GM12873 (cell line): ENCODE data around the gene HLA-DOA.

ENCODE experiments used
- TF ChIP-seq, protein P1 (sequence below): IDR thresholded peaks from 2 replicates; pipeline ENCODE4 v1.5.1; 2012; ENCODE audit warnings: low read depth, mild to moderate bottlenecking, moderate library complexity, low read length, control low read depth; ENCODE audit not compliant: insufficient read depth; ENCODE audit errors: missing control alignments

The HLA-DOA gene

DNA sequence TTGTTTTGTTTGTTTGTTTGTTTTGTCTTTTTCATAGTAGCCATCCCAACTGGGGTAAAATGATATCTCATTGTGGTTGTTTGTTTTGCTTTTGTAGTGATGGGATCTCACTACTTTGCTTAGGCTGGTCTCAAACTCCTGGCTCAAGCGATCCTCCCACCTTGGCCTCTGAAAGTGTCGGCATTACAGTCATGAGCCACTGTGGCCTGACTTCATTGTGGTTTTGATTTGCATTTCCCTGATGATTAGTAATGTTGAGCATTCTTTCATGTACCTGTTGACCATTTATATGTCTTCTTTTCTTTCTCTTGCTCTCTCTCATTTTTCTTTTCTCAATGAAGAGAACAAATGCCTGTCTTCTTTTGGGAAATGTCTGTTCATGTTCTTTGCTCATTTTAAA lies 30.8 kb upstream of the HLA-DOA start:
- TF ChIP-seq, protein P1, sequence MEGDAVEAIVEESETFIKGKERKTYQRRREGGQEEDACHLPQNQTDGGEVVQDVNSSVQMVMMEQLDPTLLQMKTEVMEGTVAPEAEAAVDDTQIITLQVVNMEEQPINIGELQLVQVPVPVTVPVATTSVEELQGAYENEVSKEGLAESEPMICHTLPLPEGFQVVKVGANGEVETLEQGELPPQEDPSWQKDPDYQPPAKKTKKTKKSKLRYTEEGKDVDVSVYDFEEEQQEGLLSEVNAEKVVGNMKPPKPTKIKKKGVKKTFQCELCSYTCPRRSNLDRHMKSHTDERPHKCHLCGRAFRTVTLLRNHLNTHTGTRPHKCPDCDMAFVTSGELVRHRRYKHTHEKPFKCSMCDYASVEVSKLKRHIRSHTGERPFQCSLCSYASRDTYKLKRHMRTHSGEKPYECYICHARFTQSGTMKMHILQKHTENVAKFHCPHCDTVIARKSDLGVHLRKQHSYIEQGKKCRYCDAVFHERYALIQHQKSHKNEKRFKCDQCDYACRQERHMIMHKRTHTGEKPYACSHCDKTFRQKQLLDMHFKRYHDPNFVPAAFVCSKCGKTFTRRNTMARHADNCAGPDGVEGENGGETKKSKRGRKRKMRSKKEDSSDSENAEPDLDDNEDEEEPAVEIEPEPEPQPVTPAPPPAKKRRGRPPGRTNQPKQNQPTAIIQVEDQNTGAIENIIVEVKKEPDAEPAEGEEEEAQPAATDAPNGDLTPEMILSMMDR = no peak

DNA sequence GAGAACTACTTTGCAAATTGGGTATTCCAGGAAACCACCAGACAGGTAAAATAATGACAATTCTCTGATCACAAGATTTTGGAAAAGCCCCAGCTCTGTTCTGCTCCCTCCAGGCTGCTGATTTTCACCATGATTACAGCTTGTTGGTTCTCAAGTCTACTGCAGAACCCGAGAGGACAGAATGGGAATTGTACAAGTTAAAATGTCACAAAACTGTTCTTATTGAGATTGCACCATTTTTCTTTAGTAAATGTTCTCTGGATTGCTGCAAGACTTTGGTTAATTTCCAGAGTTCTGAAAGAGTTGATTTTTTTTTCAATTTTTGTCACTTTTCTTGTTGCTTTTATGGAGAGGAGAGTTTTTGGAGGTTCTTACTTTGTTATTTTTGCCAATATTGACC lies 27.1 kb upstream of the HLA-DOA start:
- TF ChIP-seq, protein P1 = no peak

DNA sequence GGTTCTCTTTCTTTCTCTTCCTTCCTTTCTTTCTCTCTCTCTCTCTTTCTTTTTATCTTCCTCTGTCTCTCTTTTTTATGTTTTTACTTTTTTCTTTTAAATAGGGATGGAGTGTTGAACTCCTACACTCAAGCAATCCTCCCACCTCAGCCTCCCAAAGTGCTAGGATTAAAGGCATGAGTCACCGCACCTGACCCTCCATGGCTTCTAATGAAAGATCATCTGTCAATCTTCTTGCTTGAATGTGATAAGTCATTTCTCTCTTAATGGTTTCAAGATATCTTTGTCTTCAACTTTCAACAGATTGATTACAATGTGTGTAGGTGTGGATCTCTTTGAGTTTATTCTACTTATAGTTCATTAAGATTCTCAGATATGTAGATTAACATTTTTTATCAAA lies 25.2 kb upstream of the HLA-DOA start:
- TF ChIP-seq, protein P1 = no peak

DNA sequence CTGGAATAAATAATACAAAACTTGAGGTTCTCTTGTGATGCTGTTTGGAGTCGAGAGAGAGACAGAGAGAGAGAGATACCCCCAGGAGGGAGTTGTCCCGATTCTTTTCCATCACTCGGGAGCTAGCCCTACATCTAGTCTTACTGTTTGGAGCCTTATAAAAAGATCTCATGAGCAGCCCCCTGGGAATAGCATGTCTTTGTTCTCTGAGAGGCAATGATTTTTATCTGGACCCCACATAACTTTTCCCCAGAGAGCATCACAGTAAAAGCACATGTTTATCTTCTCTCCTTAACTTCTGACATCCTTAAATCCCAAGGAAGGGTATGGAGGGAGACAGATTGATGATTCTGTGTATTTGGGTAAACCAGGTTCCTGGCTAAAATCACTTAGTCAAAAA lies 20.9 kb upstream of the HLA-DOA start:
- TF ChIP-seq, protein P1 = no peak

DNA sequence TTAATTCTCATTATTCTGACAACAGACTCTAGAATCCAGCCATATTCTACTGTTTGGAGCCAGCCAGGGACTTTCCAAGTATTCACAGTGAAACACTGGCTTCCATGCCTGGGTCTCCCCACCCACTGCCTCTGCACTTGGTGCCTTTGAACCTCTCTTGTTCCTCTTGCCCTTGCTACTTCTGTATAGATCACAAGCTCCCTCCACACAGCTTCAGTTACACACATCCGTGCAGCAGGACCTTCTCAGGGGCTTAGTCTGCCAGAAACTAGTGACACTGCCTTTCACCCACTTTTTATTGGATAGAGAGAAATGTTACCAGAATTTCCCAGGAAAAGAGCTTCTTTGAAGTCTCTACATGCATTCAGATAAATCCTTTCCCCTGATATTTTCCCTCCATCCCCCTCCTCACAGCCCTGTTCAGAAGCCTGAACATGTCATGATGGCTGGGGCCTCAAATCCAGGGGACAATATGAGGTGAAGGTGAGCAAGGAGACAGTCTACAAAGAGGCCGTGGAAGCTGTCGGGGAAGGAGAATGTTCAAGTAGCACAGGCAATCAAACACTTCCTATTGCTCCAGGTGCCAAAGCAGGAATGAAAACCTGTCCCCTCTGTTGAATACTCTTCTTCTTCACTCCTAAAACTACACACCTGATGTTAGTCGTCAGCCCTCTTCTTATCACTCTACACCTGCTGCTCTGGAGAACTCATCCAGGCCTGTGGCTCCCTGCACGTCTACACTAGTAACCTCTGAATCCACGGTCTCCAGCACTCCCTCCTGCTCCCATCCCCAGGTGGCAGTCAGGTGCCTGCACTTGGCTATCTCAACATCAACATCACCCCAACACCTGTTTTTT lies 20.2 kb upstream of the HLA-DOA start:
- TF ChIP-seq, protein P1 = no peak

DNA sequence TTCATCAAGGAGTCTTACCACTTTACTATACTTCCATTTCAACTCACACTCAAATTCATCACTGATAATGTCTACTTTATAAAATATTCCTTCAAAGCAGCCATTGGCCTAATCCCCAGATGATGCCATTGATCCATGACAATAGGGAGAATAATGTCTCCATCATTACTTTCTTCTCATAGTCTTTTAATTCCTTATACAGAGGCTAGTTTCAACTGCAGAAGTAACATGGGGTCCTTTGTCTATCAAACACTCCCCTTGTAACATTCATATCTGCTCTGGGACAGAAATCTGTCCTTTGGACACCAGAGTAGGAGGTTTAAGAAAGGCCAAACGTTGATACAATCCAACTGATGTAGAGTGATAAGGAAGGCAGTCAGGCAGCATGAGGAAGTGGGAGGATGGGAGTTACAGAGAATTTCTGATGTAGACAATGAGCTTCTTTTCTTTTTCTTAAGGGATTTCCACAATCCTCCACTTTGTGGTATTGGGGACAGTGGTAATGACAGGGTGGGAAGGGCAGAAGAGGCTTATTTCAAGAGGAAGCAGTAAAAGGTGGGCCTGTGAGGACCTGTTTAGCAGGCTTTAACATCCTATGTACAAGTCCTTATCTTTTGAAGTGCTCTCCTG lies 18.9 kb upstream of the HLA-DOA start:
- TF ChIP-seq, protein P1 = no peak

DNA sequence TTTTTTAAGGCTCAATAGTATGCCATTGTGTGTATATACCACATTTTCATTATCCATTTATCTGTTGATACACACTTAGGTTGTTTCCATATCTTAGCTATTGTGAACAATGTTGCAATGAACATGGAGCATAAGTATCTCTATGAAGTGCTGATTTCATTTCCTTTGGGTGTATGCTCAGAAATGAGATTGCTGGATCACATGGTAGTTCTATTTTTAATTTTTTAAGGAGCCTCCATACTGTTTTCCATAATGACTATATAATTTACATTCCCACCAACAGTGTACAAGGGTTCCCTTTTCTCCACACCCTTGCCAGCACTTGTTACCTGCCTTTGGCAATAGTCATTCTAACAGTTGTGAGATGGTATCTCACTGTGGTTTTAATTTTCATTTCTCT lies 15.1 kb upstream of the HLA-DOA start:
- TF ChIP-seq, protein P1 = no peak
